Measurements from ENCODE around the gene PAXIP1. TPM values are rescaled to one million over a fixed set of nuclear protein-coding genes. Genes with fewer than 3 reads are reported as not detected.

Gene PAXIP1
- total and polyA plus RNA-seq, 12 donors: 2.5 to 8.8 (median 6.2) TPM

DNA sequence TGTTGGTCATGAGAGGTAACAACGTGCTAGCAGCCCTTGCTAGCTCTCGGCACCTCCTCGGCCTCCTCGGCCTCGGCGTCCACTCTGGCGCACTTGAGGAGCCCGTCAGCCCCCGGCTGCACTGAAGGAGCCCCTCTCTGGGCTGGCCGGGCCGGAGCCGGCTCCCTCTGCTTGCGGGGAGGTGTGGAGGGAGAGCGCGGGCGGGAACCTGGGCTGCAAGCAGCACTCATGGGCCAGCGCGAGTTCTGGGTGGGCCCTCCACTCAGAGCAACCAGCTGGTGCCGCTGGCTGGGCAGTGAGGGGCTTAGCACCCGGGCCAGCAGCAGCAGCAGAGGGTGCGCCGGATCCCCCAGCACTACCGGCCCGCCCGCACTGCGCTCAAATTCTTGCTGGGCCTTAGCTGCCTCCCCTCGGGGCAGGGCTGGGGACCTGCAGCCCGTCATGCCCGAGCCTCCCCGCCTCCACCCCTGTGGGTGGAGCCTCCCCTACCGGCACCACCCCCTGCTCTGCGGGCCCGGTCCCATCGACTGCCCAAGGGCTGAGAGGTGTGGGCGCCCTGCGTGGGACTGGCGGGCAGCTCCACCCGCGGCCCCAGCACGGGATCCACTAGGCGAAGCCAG is 96.1 kb downstream of the PAXIP1 start:
- Histone ChIP-seq H3K4me3 (no peak overlapping the region), H3K4me1 (no peaks in the 10 kb centered on the region), H3K27ac (no peak overlapping the region), H3K9me3 (peaks cover 0 to 10% (median 0%) of the 10 kb centered on the region in 11 donors), H3K27me3 (peaks cover 0 to 37% (median 13%) of the 10 kb centered on the region in 7 donors), H3K36me3 (no peaks in the 10 kb centered on the region)
- TF ChIP-seq, protein P1, sequence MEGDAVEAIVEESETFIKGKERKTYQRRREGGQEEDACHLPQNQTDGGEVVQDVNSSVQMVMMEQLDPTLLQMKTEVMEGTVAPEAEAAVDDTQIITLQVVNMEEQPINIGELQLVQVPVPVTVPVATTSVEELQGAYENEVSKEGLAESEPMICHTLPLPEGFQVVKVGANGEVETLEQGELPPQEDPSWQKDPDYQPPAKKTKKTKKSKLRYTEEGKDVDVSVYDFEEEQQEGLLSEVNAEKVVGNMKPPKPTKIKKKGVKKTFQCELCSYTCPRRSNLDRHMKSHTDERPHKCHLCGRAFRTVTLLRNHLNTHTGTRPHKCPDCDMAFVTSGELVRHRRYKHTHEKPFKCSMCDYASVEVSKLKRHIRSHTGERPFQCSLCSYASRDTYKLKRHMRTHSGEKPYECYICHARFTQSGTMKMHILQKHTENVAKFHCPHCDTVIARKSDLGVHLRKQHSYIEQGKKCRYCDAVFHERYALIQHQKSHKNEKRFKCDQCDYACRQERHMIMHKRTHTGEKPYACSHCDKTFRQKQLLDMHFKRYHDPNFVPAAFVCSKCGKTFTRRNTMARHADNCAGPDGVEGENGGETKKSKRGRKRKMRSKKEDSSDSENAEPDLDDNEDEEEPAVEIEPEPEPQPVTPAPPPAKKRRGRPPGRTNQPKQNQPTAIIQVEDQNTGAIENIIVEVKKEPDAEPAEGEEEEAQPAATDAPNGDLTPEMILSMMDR (IDR thresholded peaks at IDR 0.05): no peak
- DNase-seq (no peak), ATAC-seq (no peak)
- 95 to 96% methylated on average over 36 to 41 of the region's 41 CpGs for WGBS, 2 donors
- intact Hi-C loops (cut with DNase I): no loop called here

DNA sequence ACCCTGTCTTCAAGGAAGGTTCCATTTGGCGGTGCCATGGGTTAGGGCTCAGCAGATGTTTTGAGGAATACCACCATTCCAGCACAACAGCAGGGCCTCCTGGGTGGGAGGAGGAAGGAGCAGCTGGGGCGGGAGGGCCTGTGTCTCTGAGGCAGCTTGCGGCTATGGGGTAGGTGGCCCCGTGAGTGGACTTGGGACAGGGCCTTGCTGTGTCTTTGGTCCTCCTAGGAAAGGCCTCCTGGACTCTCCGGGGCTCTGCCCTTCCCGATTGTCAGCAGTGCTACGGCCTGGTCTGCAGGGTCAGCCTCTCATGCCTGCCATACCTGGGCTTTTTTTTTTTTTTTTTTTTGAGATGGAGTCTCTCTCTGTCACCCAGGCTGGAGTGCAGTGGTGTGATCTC is 96.7 kb downstream of the PAXIP1 start:
- Histone ChIP-seq H3K9me3 (peaks cover 0 to 9% (median 0%) of the 10 kb centered on the region in 11 donors), H3K4me3 (no peak overlapping the region), H3K27me3 (peaks cover 0 to 37% (median 13%) of the 10 kb centered on the region in 7 donors), H3K27ac (no peak overlapping the region), H3K4me1 (no peaks in the 10 kb centered on the region), H3K36me3 (no peaks in the 10 kb centered on the region)
- TF ChIP-seq, protein P1 (IDR thresholded peaks at IDR 0.05): no peak
- WGBS, 2 donors: 91 to 95% methylated on average over 7 of the region's 7 CpGs
- ATAC-seq (no peak), DNase-seq (no peak)
- intact Hi-C loops (cut with DNase I): no loop called here

DNA sequence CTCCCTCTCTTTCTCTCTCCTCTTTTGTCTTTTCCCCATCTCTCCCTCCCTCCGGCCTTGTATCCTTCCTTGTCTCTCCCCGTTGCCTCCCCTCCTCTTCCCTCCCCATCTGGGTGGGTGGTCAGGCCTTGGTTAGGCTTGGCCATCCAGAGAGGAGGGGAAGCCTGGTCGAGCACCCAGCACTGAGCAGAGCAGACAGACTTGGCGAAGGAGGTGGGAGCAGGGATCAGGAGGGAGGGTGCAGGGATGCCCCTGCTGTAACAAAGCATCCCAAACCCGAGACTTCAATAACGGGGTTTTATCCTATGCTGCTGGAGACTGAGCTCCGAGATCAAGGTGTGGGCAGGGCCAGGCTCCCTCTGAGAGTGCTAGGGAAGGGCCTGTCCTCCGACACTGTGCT is 97.3 kb downstream of the PAXIP1 start:
- Histone ChIP-seq H3K9me3 (peaks cover 0 to 3% (median 0%) of the 10 kb centered on the region in 11 donors), H3K36me3 (no peaks in the 10 kb centered on the region), H3K4me3 (no peak overlapping the region), H3K4me1 (no peaks in the 10 kb centered on the region), H3K27me3 (peaks cover 0 to 35% (median 13%) of the 10 kb centered on the region in 7 donors), H3K27ac (no peak overlapping the region)
- DNase-seq (no peak), ATAC-seq (no peak)
- TF ChIP-seq, protein P1 (IDR thresholded peaks at IDR 0.05): no peak
- intact Hi-C loops (cut with DNase I): no loop called here
- WGBS, 2 donors: 75 to 86% methylated on average over 8 of the region's 8 CpGs

DNA sequence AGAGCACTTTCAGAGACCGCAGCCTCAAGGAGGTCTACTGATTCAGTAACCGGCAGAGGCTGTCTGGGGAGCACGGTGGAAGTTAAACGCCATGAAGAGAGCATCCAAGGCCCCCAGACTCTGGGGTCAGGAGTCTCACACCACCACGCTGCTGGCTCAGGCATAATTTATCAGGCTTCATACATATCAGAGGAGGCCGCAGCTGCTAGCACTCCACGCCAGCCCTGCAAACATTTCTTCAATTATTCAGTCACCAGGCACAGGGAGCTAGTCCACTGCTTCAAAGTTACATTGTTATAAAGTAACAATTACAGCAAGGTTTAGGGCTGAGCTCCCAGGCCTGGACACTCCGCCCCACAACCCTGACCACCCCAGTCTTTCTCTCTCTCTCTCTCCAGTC is 97.8 kb downstream of the PAXIP1 start:
- Histone ChIP-seq H3K9me3 (no peaks in the 10 kb centered on the region), H3K4me1 (no peaks in the 10 kb centered on the region), H3K4me3 (no peak overlapping the region), H3K27me3 (peaks cover 0 to 31% (median 10%) of the 10 kb centered on the region in 7 donors), H3K27ac (no peak overlapping the region), H3K36me3 (no peaks in the 10 kb centered on the region)
- WGBS, 2 donors: 87 to 94% methylated on average over 8 of the region's 8 CpGs
- ATAC-seq (no peak), DNase-seq (no peak)
- TF ChIP-seq, protein P1 (IDR thresholded peaks at IDR 0.05): no peak
- intact Hi-C loops (cut with DNase I): no loop called here
